Measurements from ENCODE around the gene BANF2. TPM values are rescaled to one million over a fixed set of nuclear protein-coding genes. Genes with fewer than 3 reads are reported as not detected.

Gene BANF2
- polyA plus RNA-seq, 1 of the 3 experiments (the other 2 are of a cell fraction): not detected

DNA sequence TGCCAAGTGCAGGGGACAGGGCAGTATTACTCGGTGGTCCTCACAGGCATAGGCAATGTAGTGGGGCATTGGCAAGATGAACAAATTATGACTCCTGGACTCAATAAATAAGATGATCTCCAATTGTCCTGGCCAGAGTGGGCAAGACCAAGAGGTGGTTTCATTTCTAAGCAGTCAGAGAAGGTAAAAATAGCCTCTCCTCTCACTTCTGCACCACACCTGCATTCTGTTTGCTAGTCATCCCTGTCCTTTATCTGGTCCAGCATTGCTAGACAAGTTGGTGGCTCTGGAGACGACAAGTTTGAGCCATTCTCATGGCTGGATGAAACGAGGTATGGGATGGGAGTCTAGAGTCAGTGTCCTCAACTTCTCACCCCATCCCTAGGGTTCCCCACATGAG lies 83.0 kb downstream of the BANF2 start:
- WGBS (ENCODE audit: low lambda C conversion rate): 24% methylated on average over 3 of the region's 3 CpGs

DNA sequence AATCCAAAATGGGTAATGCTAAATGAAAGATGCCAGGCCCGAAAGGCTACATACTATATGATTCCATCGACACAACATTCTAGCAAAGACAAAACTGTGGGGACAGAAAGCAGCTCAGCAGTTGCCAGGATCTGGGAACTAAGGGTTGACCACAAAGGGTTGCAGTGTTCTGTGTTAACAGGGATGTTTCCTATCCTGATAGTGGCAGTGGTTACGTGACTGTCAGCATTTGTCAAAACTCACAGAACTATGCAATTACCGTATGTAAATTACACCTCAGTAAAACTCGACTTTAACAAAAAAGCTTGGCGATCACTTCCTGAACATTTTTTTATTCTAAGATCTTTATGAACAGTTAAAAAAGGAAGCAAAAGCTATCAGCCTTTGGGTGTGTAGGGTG lies 83.9 kb downstream of the BANF2 start:
- H2AFZ ChIP-seq (ENCODE audit: low read depth): no peak overlapping the region
- H3K27ac ChIP-seq (ENCODE audit: low read depth in 2 of 2, low read length in 1 of 2): no peak overlapping the region
- H3F3A ChIP-seq (replicated peaks; ENCODE audit: insufficient read depth): no peaks in the 10 kb centered on the region
- H3K27me3 ChIP-seq (ENCODE audit: insufficient read depth): peaks cover 4% of the 10 kb centered on the region; the same call in 1 of the 2 replicates
- no peaks in the 10 kb centered on the region for H3K36me3 ChIP-seq (replicated peaks in 1 of 2; ENCODE audit: control insufficient read depth in 1 of 2, insufficient read depth in 2 of 2, low read length in 1 of 2)
- H3K4me1 ChIP-seq (ENCODE audit: control insufficient read depth in 1 of 2, insufficient read depth in 2 of 2, low read depth in 1 of 2, low read length in 1 of 2): no peaks in the 10 kb centered on the region
- 51% methylated on average over 6 of the region's 6 CpGs for WGBS (ENCODE audit: low lambda C conversion rate)
- TF ChIP-seq MEF2A (IDR thresholded peaks at IDR 0.05; ENCODE audit: borderline replicate concordance, low read depth): no peak
- no peak for TF ChIP-seq FOXM1 (IDR thresholded peaks at IDR 0.05; ENCODE audit: low read depth)
- TF ChIP-seq, protein P1, sequence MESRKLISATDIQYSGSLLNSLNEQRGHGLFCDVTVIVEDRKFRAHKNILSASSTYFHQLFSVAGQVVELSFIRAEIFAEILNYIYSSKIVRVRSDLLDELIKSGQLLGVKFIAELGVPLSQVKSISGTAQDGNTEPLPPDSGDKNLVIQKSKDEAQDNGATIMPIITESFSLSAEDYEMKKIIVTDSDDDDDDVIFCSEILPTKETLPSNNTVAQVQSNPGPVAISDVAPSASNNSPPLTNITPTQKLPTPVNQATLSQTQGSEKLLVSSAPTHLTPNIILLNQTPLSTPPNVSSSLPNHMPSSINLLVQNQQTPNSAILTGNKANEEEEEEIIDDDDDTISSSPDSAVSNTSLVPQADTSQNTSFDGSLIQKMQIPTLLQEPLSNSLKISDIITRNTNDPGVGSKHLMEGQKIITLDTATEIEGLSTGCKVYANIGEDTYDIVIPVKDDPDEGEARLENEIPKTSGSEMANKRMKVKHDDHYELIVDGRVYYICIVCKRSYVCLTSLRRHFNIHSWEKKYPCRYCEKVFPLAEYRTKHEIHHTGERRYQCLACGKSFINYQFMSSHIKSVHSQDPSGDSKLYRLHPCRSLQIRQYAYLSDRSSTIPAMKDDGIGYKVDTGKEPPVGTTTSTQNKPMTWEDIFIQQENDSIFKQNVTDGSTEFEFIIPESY (IDR thresholded peaks at IDR 0.05; ENCODE audit: borderline replicate concordance, low read depth): no peak
- TF ChIP-seq SIN3A (IDR thresholded peaks at IDR 0.05; ENCODE audit: borderline replicate concordance, low read depth, low read length): no peak
- no peak overlapping the region for H3K4me3 ChIP-seq (ENCODE audit: low read depth in 2 of 2, low read length in 1 of 2)
- ChIA-PET POLR2A (no interaction called here), CTCF (interaction anchor here (1.1 kb wide), 1 partner anchor 103 kb away, joined by 3 read pairs; no protein-coding TSS in a partner anchor)
- no peak overlapping the region for H3K9ac ChIP-seq
- no peak for DNase-seq
- H3K9me3 ChIP-seq: no peaks in the 10 kb centered on the region
- H4K20me1 ChIP-seq (ENCODE audit: insufficient read depth): no peaks in the 10 kb centered on the region
- H3K9me2 ChIP-seq: no peaks in the 10 kb centered on the region
- no peaks in the 10 kb centered on the region for H3K79me2 ChIP-seq (ENCODE audit: insufficient read depth)
- no peak overlapping the region for H3K4me2 ChIP-seq

More for the DNA sequence above, 83.0 kb downstream of the BANF2 start:
- DNase-seq: no peak
- Histone ChIP-seq H3K4me2 (no peak overlapping the region), H3K9me2 (no peaks in the 10 kb centered on the region), H3K9ac (no peak overlapping the region), H3K9me3 (no peaks in the 10 kb centered on the region), H2AFZ (ENCODE audit: low read depth) (no peak overlapping the region), H3K4me1 (ENCODE audit: control insufficient read depth in 1 of 2, insufficient read depth in 2 of 2, low read depth in 1 of 2, low read length in 1 of 2) (no peaks in the 10 kb centered on the region), H3K36me3 (replicated peaks in 1 of 2; ENCODE audit: control insufficient read depth in 1 of 2, insufficient read depth in 2 of 2, low read length in 1 of 2) (no peaks in the 10 kb centered on the region), H3K79me2 (ENCODE audit: insufficient read depth) (no peaks in the 10 kb centered on the region), H3K4me3 (ENCODE audit: low read depth in 2 of 2, low read length in 1 of 2) (no peak overlapping the region), H4K20me1 (ENCODE audit: insufficient read depth) (no peaks in the 10 kb centered on the region), H3K27me3 (ENCODE audit: insufficient read depth) (peaks cover 1% of the 10 kb centered on the region; the same call in 1 of the 2 replicates), H3K27ac (ENCODE audit: low read depth in 2 of 2, low read length in 1 of 2) (no peak overlapping the region), H3F3A (replicated peaks; ENCODE audit: insufficient read depth) (no peaks in the 10 kb centered on the region)
- TF ChIP-seq MEF2A (IDR thresholded peaks at IDR 0.05; ENCODE audit: borderline replicate concordance, low read depth): no peak
- TF ChIP-seq MXI1 (IDR thresholded peaks at IDR 0.05; ENCODE audit: low read depth, low read length): no peak
- TF ChIP-seq RCOR1 (IDR thresholded peaks at IDR 0.05; ENCODE audit: low read length): no peak
- no peak for TF ChIP-seq POLR2AphosphoS5 (IDR thresholded peaks at IDR 0.05; ENCODE audit: low read depth, low read length)
- TF ChIP-seq, protein P2, sequence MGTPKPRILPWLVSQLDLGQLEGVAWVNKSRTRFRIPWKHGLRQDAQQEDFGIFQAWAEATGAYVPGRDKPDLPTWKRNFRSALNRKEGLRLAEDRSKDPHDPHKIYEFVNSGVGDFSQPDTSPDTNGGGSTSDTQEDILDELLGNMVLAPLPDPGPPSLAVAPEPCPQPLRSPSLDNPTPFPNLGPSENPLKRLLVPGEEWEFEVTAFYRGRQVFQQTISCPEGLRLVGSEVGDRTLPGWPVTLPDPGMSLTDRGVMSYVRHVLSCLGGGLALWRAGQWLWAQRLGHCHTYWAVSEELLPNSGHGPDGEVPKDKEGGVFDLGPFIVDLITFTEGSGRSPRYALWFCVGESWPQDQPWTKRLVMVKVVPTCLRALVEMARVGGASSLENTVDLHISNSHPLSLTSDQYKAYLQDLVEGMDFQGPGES (IDR thresholded peaks at IDR 0.05; ENCODE audit: low read depth, low read length): no peak
- TF ChIP-seq NFIC (IDR thresholded peaks at IDR 0.05; ENCODE audit: borderline replicate concordance): no peak
- TF ChIP-seq EP300 (IDR thresholded peaks at IDR 0.05; ENCODE audit: borderline replicate concordance in 1 of 2, low read depth in 1 of 2, low read length in 1 of 2): no peak
- no peak for TF ChIP-seq FOSL2 (IDR thresholded peaks at IDR 0.05; ENCODE audit: borderline replicate concordance, low read depth)
- ChIA-PET POLR2A (no interaction called here), CTCF (no interaction called here)
